ENCODE measurements around the gene MAPK12. TPM values are rescaled to one million over a fixed set of nuclear protein-coding genes. Genes with fewer than 3 reads are reported as not detected.

MAPK12 gene
- total and polyA plus RNA-seq, 9 of the 15 experiments (the other 6 are each of a cell fraction or from before 2014, with no cell fraction given): 0.79 to 71.5 (median 32.8) TPM

DNA sequence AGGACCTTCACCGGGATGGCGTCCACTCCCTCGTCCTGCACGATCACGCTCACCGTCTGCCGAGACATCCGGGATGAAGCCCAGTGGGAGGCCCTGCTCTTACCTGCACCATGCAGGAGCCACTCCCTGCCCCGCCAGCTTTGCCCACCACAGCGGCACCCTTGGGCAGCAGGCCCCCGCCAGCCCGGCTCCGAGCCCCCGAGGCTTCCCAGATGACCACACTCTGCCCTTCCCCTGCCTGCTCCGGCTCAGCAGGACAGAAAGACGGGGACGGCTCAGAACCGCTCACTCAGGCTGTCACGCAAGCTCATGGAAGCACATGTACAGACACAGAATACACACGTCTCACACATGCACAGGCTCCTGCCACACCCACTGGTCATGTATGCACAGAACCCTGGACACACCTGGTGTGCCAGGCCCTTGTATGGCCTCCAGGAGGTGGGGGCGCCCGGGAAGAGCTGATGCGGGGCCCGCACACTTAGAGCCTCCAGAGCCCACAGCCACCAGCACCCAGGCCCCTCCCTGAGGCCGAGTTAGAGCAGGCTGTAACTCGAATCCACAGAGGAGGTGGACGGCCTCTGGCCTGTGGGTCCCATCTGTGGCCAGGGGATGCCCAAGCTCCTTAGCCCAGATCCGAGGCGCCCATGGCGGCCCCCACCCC lies 17.6 kb upstream of the MAPK12 start:
- DNase-seq (ENCODE audit: extremely low read depth in 1 of 4, low spot score in 3 of 4): no peak
- Histone ChIP-seq H3K4me2 (ENCODE audit: insufficient read depth, low read length) (no peak overlapping the region), H4K20me1 (replicated peaks; ENCODE audit: control insufficient read depth, insufficient read depth, low read length) (no peaks in the 10 kb centered on the region), H3K27ac (ENCODE audit: extremely low read depth, low read depth, low read length) (no peak overlapping the region), H3K4me3 (no peak overlapping the region), H3K36me3 (ENCODE audit: control insufficient read depth, insufficient read depth, low read length) (peaks cover 51% of the 10 kb centered on the region; the same call in 1 of the 3 replicates), H3K79me2 (ENCODE audit: control insufficient read depth, insufficient read depth, low read length) (no peaks in the 10 kb centered on the region), H3K9me1 (ENCODE audit: control insufficient read depth, insufficient read depth, low read length) (no peaks in the 10 kb centered on the region), H2AFZ (ENCODE audit: low read depth, low read length) (no peak overlapping the region), H3K9ac (ENCODE audit: insufficient read depth in 1 of 2, low read depth in 2 of 2, low read length in 2 of 2) (no peak overlapping the region), H3K27me3 (ENCODE audit: control insufficient read depth in 2 of 2, insufficient read depth in 2 of 2, low read length in 2 of 2) (no peaks in the 10 kb centered on the region), H3K9me3 (replicated peaks; ENCODE audit: control insufficient read depth, insufficient read depth, low read depth, low read length) (no peaks in the 10 kb centered on the region), H3K4me1 (replicated peaks in 1 of 2; ENCODE audit: control insufficient read depth in 2 of 2, insufficient read depth in 2 of 2, low read length in 2 of 2) (peaks cover 0 to 22% of the 10 kb centered on the region in 2 experiments; a peak in 3 of 5 replicates)
- CTCF ChIA-PET (ENCODE audit: low intra/inter-chr PET ratio): no interaction called here
- in situ Hi-C loops (cut with MboI): no loop called here
- ATAC-seq: no peak
- intact Hi-C loops (cut with micrococcal nuclease): no loop called here
- POLR2A ChIA-PET: interaction anchor here (0.6 kb wide), 1 partner anchor 27 kb away, joined by 3 read pairs; no protein-coding TSS in a partner anchor
- BruUV-seq (replicated peaks): no TSS peak
- no peak for FAIRE-seq
- WGBS (ENCODE audit: insufficient coverage, low coverage, missing lambda C conversion rate): 96% methylated on average over 18 of the region's 30 CpGs
- TF ChIP-seq CHD7 (IDR thresholded peaks at IDR 0.05; ENCODE audit: low read depth, low read length) (no peak), SREBF1 (IDR thresholded peaks at IDR 0.05; ENCODE audit: borderline replicate concordance, low read depth, low read length) (no peak), XRCC3 (IDR thresholded peaks at IDR 0.05) (no peak), ZNF444 (CRISPR knock-in tag; IDR thresholded peaks at IDR 0.05) (no peak), TEAD1 (CRISPR knock-in tag; IDR thresholded peaks at IDR 0.05) (no peak)
- TF ChIP-seq, protein P1, sequence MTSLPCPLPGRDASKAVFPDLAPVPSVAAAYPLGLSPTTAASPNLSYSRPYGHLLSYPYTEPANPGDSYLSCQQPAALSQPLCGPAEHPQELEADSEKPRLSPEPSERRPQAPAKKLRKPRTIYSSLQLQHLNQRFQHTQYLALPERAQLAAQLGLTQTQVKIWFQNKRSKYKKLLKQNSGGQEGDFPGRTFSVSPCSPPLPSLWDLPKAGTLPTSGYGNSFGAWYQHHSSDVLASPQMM (CRISPR knock-in tag; IDR thresholded peaks at IDR 0.05): no peak
